Nephron (organoid): ENCODE measurements around the gene BTBD6.

Experiments used
- H3K27ac Mint-ChIP-seq, 3 experiments: 2 replicates each; pipeline ENCODE4 v1.8.0; 2020; ENCODE audit warnings: mixed read lengths in 3 of 3, mild to moderate bottlenecking in 2 of 3, moderate library complexity in 1 of 3
- H3K27me3 Mint-ChIP-seq: 2 replicates; pipeline ENCODE4 v1.8.0; 2021; ENCODE audit warnings: low read depth, mild to moderate bottlenecking, moderate library complexity, mixed read lengths
- H3K36me3 Mint-ChIP-seq: 2 replicates; pipeline ENCODE4 v1.8.0; 2020; ENCODE audit warnings: low read depth, mixed read lengths
- H3K4me1 Mint-ChIP-seq: 2 replicates; pipeline ENCODE4 v1.8.0; 2020; ENCODE audit warnings: mixed read lengths
- H3K4me3 Mint-ChIP-seq, 3 experiments: 2 replicates each; pipeline ENCODE4 v1.8.0; 2020; ENCODE audit warnings: mild to moderate bottlenecking in 3 of 3, mixed read lengths in 3 of 3, moderate library complexity in 2 of 3
- H3K9me3 Mint-ChIP-seq: 2 replicates; pipeline ENCODE4 v1.8.0; 2020; ENCODE audit warnings: mixed read lengths
- CTCF ChIP-seq, 3 experiments: fragments of 200-600 bp; sonication (generic); IDR thresholded peaks; one replicate each; pipeline ENCODE4 v1.5.0; 2021; ENCODE audit warnings: antibody characterized with exemption in 3 of 3; ENCODE audit not compliant: unreplicated experiment in 3 of 3

The BTBD6 gene

GRCh38 chr14:105227346-105227745 is 21.0 kb upstream of the BTBD6 start:
- TF ChIP-seq CTCF (IDR thresholded peaks at IDR 0.05; ENCODE audit: unreplicated experiment in 3 of 3): no peak
- H3K27me3 Mint-ChIP-seq: no peaks in the 10 kb centered on the region
- H3K36me3 Mint-ChIP-seq: peaks cover 27% of the 10 kb centered on the region
- H3K4me3 Mint-ChIP-seq: no peak overlapping the region
- H3K9me3 Mint-ChIP-seq: no peaks in the 10 kb centered on the region
- H3K27ac Mint-ChIP-seq: no peak overlapping the region
- H3K4me1 Mint-ChIP-seq: peaks cover 4% of the 10 kb centered on the region

GRCh38 chr14:105228562-105228961 is 19.8 kb upstream of the BTBD6 start:
- H3K27me3 Mint-ChIP-seq: no peaks in the 10 kb centered on the region
- TF ChIP-seq CTCF (IDR thresholded peaks at IDR 0.05; ENCODE audit: unreplicated experiment in 3 of 3): no peak
- H3K36me3 Mint-ChIP-seq: peaks cover 19% of the 10 kb centered on the region
- no peaks in the 10 kb centered on the region for H3K9me3 Mint-ChIP-seq
- H3K4me3 Mint-ChIP-seq: no peak overlapping the region
- H3K27ac Mint-ChIP-seq: no peak overlapping the region
- peaks cover 4% of the 10 kb centered on the region for H3K4me1 Mint-ChIP-seq

- Mint-ChIP-seq H3K27me3 (no peaks in the 10 kb centered on the region), H3K27ac (no peak overlapping the region), H3K9me3 (no peaks in the 10 kb centered on the region), H3K36me3 (peaks cover 18% of the 10 kb centered on the region), H3K4me3 (no peak overlapping the region), H3K4me1 (peaks cover 4% of the 10 kb centered on the region)
- TF ChIP-seq CTCF (IDR thresholded peaks at IDR 0.05; ENCODE audit: unreplicated experiment in 3 of 3): no peak
These were observed 19.2 kb upstream of the BTBD6 start for GRCh38 chr14:105229099-105229655.

GRCh38 chr14:105240811-105241576 is 7.3 kb upstream of the BTBD6 start:
- no peaks in the 10 kb centered on the region for H3K27me3 Mint-ChIP-seq
- no peak for TF ChIP-seq CTCF (IDR thresholded peaks at IDR 0.05; ENCODE audit: unreplicated experiment in 3 of 3)
- peaks cover 8% of the 10 kb centered on the region for H3K4me1 Mint-ChIP-seq
- peaks cover 11% of the 10 kb centered on the region for H3K36me3 Mint-ChIP-seq
- no peak overlapping the region for H3K27ac Mint-ChIP-seq
- no peaks in the 10 kb centered on the region for H3K9me3 Mint-ChIP-seq
- no peak overlapping the region for H3K4me3 Mint-ChIP-seq

- Mint-ChIP-seq H3K4me1 (peaks cover 9% of the 10 kb centered on the region), H3K4me3 (no peak overlapping the region), H3K27ac (no peak overlapping the region), H3K27me3 (no peaks in the 10 kb centered on the region), H3K36me3 (peaks cover 11% of the 10 kb centered on the region), H3K9me3 (no peaks in the 10 kb centered on the region)
- TF ChIP-seq CTCF (IDR thresholded peaks at IDR 0.05; ENCODE audit: unreplicated experiment in 3 of 3): no peak
These were observed 6.7 kb upstream of the BTBD6 start for GRCh38 chr14:105241641-105242040.

GRCh38 chr14:105244334-105244733 is 4.0 kb upstream of the BTBD6 start:
- H3K4me1 Mint-ChIP-seq: peaks cover 16% of the 10 kb centered on the region
- H3K36me3 Mint-ChIP-seq: peaks cover 18% of the 10 kb centered on the region
- no peak overlapping the region for H3K27ac Mint-ChIP-seq
- no peak for TF ChIP-seq CTCF (IDR thresholded peaks at IDR 0.05; ENCODE audit: unreplicated experiment in 3 of 3)
- H3K27me3 Mint-ChIP-seq: no peaks in the 10 kb centered on the region
- H3K4me3 Mint-ChIP-seq: no peak overlapping the region
- H3K9me3 Mint-ChIP-seq: no peaks in the 10 kb centered on the region
